Keratinocyte (primary cell): Measurements from ENCODE around the gene PPA2. TPM values are rescaled to one million over a fixed set of nuclear protein-coding genes. Genes with fewer than 3 reads are reported as not detected.
"Not testable (repeated sequence)": the region's sequence is repeated elsewhere in the genome, so short reads cannot be mapped to it uniquely, and the experiment has no call there.

Source experiments
- DNase-seq: peaks from one replicate; pipeline ENCODE4 v3.0.0-alpha.2; 2011; ENCODE audit warnings: low read depth, missing footprints, low spot score
- FAIRE-seq: peaks from 2 replicates; lab custom pipeline; 2011; peaks lifted over from hg19 to GRCh38; lab: Jason Lieb, UNC
- H2AFZ ChIP-seq: 2 replicates; pipeline ENCODE4 v1.6.0; 2012; ENCODE audit warnings: low read length, control low read depth, inconsistent platforms; ENCODE audit not compliant: control insufficient read depth
- H3K27ac ChIP-seq: 2 replicates; pipeline ENCODE4 v1.5.1; 2011; ENCODE audit warnings: low read length; ENCODE audit not compliant: control insufficient read depth, insufficient read depth
- H3K27me3 ChIP-seq: 3 replicates; pipeline ENCODE4 v1.6.0; 2011; ENCODE audit warnings: low read length; ENCODE audit not compliant: control insufficient read depth, insufficient read depth; ENCODE audit errors: extremely low read depth
- H3K36me3 ChIP-seq, 2 experiments: 2 replicates in 1 of 2; 3 replicates in 1 of 2; pipeline ENCODE4 v1.5.1; 2011; ENCODE audit warnings: low read length in 2 of 2, mild to moderate bottlenecking in 1 of 2; ENCODE audit not compliant: control insufficient read depth in 2 of 2, insufficient read depth in 2 of 2; ENCODE audit errors: extremely low read depth in 1 of 2
- H3K4me1 ChIP-seq: 3 replicates; pipeline ENCODE4 v1.5.1; 2011; ENCODE audit warnings: low read length; ENCODE audit not compliant: control insufficient read depth, insufficient read depth; ENCODE audit errors: extremely low read depth
- H3K4me2 ChIP-seq: 3 replicates; pipeline ENCODE4 v1.6.0; 2011; ENCODE audit warnings: low read depth, low read length; ENCODE audit not compliant: control insufficient read depth, insufficient read depth; ENCODE audit errors: extremely low read depth
- H3K4me3 ChIP-seq, 3 experiments: fragments of 200-600 bp in 1 of 3; sonication (generic) in 1 of 3; 2 replicates in 2 of 3; 3 replicates in 1 of 3; pipeline ENCODE4 v1.5.1; 2011 to 2016; ENCODE audit warnings: low read length in 3 of 3, mild to moderate bottlenecking in 3 of 3, control low read depth in 2 of 3, inconsistent platforms in 1 of 3, low read depth in 1 of 3, mixed read lengths in 1 of 3, mixed run types in 1 of 3, moderate library complexity in 1 of 3; ENCODE audit not compliant: control insufficient read depth in 2 of 3, insufficient read depth in 2 of 3; ENCODE audit errors: extremely low read depth in 1 of 3
- H3K79me2 ChIP-seq: 2 replicates; pipeline ENCODE4 v1.6.0; 2012; ENCODE audit warnings: low read length; ENCODE audit not compliant: control insufficient read depth, insufficient read depth
- H3K9ac ChIP-seq: 3 replicates; pipeline ENCODE4 v1.6.0; 2011; ENCODE audit warnings: low read length; ENCODE audit not compliant: control insufficient read depth, insufficient read depth; ENCODE audit errors: extremely low read depth
- H3K9me1 ChIP-seq: 3 replicates; pipeline ENCODE4 v1.6.0; 2011; ENCODE audit warnings: low read length; ENCODE audit not compliant: control insufficient read depth, insufficient read depth; ENCODE audit errors: extremely low read depth
- H3K9me3 ChIP-seq: 2 replicates; pipeline ENCODE4 v1.5.1; 2012; ENCODE audit warnings: low read depth, low read length; ENCODE audit not compliant: control insufficient read depth
- H4K20me1 ChIP-seq: 3 replicates; pipeline ENCODE4 v1.6.0; 2011; ENCODE audit warnings: low read length; ENCODE audit not compliant: control insufficient read depth, insufficient read depth; ENCODE audit errors: extremely low read depth
- CTCF ChIP-seq, 3 experiments: IDR thresholded peaks in 1 of 3; conservative IDR thresholded peaks in 1 of 3; optimal IDR thresholded peaks in 1 of 3; 2 replicates in 2 of 3; 3 replicates in 1 of 3; pipeline versions ENCODE3 to v1.5.1; 2011; ENCODE audit warnings: low read length in 3 of 3, mild to moderate bottlenecking in 3 of 3, moderate library complexity in 2 of 3, control low read depth in 1 of 3, inconsistent platforms in 1 of 3; ENCODE audit not compliant: insufficient read depth in 2 of 3; ENCODE audit errors: extremely low read depth in 1 of 3
- EZH2 ChIP-seq: IDR thresholded peaks from one replicate; pipeline ENCODE4 v1.6.1; 2012; ENCODE audit warnings: inconsistent platforms, mild to moderate bottlenecking, low read length, moderate library complexity
- dilution Hi-C: fragments of 300-500 bp; cut with MboI; formaldehyde crosslinking; loops from one replicate; pipeline ENCODE4 v1.7.0; 2020; ENCODE audit warnings: low sequenced_read_pairs; ENCODE audit not compliant: extremely low pct_ligation_motif_present
- polyA plus RNA-seq, 5 experiments: library from polyadenylated mRNA; depleted of rRNA in 3 of 5; stranded (reverse) in 3 of 5; stranded (forward) in 1 of 5; unstranded in 1 of 5; fragments of >200 nt; gene quantifications; 1 replicate in 1 of 5; 2 replicates in 3 of 5; 3 replicates in 1 of 5; pipeline versions ENCODE4 v1.2.1 to v1.2.3, GENCODE V29; 2011 to 2012; ENCODE audit warnings: missing spikeins in 2 of 5, low read depth in 1 of 5, low replicate concordance in 1 of 5

Gene PPA2
- polyA plus RNA-seq, 1 donor (not counting 4 experiments of a cell fraction or from before 2014, with no cell fraction given), result 174 TPM

GRCh38 chr4:105466580-105466979 lies 7.3 kb downstream of the PPA2 start:
- H3K9ac ChIP-seq, result no peak overlapping the region
- no peaks in the 10 kb centered on the region for H3K9me1 ChIP-seq
- no peak overlapping the region for H3K4me3 ChIP-seq
- no peak overlapping the region for H2AFZ ChIP-seq
- H3K27me3 ChIP-seq, result no peaks in the 10 kb centered on the region
- H3K27ac ChIP-seq, result no peak overlapping the region
- TF ChIP-seq CTCF (optimal IDR thresholded peaks at IDR 0.05 in 1 of 3, IDR thresholded peaks at IDR 0.05 in 1 of 3, conservative IDR thresholded peaks at IDR 0.05 in 1 of 3; ENCODE audit: extremely low read depth in 1 of 3, insufficient read depth in 2 of 3, low read length in 3 of 3) (no peak), EZH2 (no peak)
- no peak overlapping the region for H3K4me2 ChIP-seq
- no peaks in the 10 kb centered on the region for H3K9me3 ChIP-seq
- DNase-seq (no peak), FAIRE-seq (no peak)
- H4K20me1 ChIP-seq, result no peaks in the 10 kb centered on the region
- H3K79me2 ChIP-seq, result peaks cover 54% of the 10 kb centered on the region
- H3K36me3 ChIP-seq, result peaks cover 2 to 4% of the 10 kb centered on the region in 2 experiments
- H3K4me1 ChIP-seq, result peaks cover 3% of the 10 kb centered on the region
- dilution Hi-C loops, result no loop called here

- H4K20me1 ChIP-seq, H3K9me1 ChIP-seq, dilution Hi-C loops, DNase-seq, H3K4me3 ChIP-seq, H3K9ac ChIP-seq, H3K4me2 ChIP-seq, H3K27me3 ChIP-seq, FAIRE-seq, H3K27ac ChIP-seq, H3K4me1 ChIP-seq, H3K9me3 ChIP-seq, H3K36me3 ChIP-seq, H2AFZ ChIP-seq: not testable (repeated sequence)
- H3K79me2 ChIP-seq, result peaks cover 33% of the 10 kb centered on the region
Observed at GRCh38 chr4:105464563-105464962, 9.3 kb downstream of the PPA2 start.

- Histone ChIP-seq H3K9ac (no peak overlapping the region), H3K9me3 (no peaks in the 10 kb centered on the region), H3K4me1 (no peaks in the 10 kb centered on the region), H4K20me1 (no peaks in the 10 kb centered on the region), H3K79me2 (peaks cover 13% of the 10 kb centered on the region), H3K27me3 (no peaks in the 10 kb centered on the region), H3K4me3 (no peak overlapping the region), H2AFZ (no peak overlapping the region), H3K4me2 (no peak overlapping the region), H3K9me1 (no peaks in the 10 kb centered on the region), H3K27ac (no peak overlapping the region), H3K36me3 (peaks cover 0 to 4% of the 10 kb centered on the region in 2 experiments)
- dilution Hi-C loops, result no loop called here
- DNase-seq (no peak), FAIRE-seq (no peak)
- no peak for TF ChIP-seq CTCF (optimal IDR thresholded peaks at IDR 0.05 in 1 of 3, IDR thresholded peaks at IDR 0.05 in 1 of 3, conservative IDR thresholded peaks at IDR 0.05 in 1 of 3; ENCODE audit: extremely low read depth in 1 of 3, insufficient read depth in 2 of 3, low read length in 3 of 3)
- no peak for TF ChIP-seq EZH2
Observed at GRCh38 chr4:105462576-105462975, 11.3 kb downstream of the PPA2 start.
